COR-L47 (cell line): Measurements from ENCODE around the gene PDIA4.
"Not testable (repeated sequence)": the region's sequence is repeated elsewhere in the genome, so short reads cannot be mapped to it uniquely, and the experiment has no call there.

Source experiments
- DNase-seq: peaks from one replicate; lab custom pipeline; 2025; lab: John Stamatoyannopoulos, UW

Gene PDIA4

DNA sequence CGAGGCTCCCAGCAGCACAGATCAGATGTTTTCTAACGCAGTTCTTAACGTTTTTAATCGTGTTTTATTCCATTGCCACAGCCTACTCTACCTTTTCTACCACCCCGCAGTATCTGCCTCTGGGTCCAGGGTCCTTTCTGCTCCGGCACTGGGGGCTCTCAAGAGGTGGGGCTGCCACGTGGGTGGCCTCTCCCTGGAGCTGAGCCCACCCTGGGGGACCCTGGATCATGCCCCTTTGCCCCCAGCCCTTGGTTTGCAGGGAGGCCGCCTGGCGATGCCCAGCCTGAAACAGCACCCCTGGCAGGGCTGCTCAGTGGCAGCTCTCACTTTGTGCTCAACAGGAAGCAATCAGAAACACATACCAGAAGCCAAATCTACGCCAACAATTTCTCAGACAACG lies 25.3 kb downstream of the PDIA4 start:
- DNase-seq = no peak

DNA sequence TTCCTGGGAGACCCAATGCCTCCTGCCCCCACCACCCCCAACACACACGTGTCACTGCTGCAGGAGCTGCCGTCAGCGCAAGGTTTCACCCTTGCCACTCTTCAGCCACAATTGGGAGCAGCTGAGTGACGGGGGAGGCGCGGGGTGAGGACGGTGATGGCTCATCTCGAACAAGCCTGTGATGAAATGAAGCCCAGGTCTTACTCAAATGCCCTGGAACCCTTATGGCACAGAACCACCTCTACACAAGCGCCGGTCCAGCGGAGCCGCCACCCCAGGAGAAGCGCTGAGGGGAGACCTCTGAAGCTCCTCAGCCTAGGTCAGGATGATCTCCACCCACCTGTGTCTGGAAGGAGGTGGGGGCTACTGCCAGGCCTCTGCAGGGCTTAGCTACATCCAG lies 25.7 kb downstream of the PDIA4 start:
- DNase-seq = no peak

DNA sequence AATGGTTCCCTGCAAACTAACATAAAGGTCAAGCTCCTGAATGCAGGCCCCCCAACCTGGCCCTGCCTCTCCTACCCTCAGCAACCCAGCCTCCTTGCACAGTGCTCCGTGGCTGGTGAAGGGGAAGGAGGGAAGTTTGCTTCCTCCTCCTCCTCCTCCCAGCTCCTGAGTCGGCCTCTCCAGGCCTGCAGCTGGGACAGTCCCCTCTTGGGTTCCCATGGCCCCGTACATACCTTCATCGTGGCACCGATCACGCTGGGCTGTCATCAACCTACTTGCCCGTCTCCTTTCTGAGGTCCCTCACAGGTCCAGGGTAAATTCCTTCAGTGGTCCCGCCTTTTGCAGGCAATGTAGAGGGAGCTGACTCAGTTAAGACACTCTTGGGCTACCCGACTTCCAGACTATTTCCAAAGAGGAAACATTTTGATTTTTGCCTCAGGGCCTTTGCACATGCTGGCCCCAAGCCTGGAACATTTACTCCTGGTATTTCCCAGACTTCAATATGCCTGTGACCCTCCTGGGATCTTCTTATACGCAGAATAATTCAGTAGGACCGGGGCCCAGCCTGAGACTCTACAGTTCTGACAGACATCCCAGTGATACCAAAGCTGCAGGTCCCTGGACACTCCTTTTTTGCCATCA lies 26.8 kb downstream of the PDIA4 start:
- DNase-seq = no peak

DNA sequence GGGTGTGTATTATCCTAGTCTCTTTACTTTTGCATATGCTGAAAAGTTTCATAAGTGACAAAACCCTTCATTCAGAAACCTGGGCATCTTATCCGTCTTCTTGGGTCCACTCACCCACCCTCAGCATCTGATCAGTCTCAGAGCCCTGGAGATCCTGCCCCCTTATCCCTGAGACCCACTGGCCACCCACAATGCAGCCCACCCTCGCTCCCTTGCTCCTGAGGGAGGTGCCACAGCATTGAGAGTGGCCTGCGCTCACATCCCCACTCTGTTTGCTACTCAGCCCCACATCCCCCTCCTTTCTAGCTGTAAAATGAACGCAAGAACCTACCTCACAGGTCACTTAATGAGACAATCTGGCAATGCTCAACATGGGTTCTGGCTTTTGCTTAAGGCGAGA lies 27.3 kb downstream of the PDIA4 start:
- no peak for DNase-seq

DNA sequence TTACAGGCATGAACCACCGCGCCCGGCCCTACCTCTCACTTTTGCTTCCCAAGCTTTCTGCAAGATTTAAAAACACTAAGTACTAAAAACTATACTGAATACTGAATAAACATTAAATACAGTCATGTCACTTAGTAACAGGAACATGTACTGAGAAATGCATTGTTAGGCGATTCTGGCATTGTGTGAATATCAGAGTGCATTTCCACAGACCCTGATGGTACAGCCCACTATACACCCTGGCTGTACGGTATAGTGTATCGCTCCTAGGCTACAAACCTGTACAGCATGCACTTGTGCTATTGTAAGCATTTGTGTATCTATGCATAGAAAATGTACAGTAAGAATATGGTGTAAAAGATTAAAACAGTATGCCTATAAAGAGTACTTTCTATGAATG lies 29.1 kb downstream of the PDIA4 start:
- DNase-seq = no peak

DNA sequence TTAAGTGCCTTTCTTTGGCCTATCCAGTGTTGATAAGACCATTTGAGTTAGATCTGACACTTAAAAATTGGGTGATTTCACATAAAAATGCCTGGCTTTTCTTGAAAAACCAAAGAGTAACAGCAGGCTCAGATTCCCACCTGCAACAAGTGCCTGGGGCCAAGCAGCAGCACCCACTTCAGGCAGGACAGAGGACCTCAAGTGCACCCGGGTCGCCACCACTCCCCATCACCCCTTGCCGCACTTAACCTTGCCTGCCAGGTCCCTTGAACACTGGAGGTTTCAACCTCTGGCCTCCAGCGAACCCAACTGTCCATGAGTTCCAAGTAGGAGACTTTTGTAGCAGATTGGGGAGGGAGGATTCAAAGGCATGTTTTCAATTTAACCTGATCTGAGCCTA lies 30.8 kb downstream of the PDIA4 start:
- DNase-seq = no peak

DNA sequence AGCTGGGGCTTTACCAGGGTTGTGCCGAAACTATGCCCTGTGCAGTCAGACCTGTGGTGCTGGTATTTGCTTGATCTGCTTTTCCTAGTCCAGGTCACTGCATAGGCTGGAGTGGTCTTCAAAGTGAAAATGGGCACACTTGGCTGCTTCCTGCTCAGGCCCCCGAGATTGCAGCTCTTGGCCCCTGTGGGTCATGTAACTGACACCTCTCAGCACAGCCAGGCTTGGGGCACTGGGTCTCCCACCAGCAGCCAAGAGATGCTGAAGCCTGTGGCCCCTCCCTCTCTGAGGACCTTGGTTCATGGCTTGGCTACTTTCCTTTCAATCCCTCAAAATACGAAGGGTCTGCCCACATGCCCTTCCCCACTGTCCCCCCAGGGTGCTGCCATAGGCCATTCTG lies 33.7 kb downstream of the PDIA4 start:
- no peak for DNase-seq

DNA sequence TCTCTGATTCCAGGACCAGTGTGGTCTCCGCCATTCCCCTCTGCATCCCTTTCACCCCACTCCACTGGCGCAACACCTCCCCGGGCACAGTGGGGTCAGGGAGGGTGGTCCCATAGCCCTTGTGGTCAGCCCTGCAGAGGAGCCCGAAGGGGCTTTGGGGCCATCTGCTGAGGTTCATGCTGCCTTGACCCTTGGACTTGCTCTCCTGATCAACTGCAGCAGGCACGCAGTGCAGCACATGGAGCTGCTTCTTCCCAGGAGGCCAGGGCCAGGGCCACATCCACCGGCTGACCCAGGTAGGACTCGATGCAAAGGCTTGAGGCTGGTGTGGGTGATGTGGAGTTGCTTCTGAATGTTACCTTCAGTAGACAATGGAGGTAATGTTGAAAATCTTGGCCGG lies 35.1 kb downstream of the PDIA4 start:
- no peak for DNase-seq

DNA sequence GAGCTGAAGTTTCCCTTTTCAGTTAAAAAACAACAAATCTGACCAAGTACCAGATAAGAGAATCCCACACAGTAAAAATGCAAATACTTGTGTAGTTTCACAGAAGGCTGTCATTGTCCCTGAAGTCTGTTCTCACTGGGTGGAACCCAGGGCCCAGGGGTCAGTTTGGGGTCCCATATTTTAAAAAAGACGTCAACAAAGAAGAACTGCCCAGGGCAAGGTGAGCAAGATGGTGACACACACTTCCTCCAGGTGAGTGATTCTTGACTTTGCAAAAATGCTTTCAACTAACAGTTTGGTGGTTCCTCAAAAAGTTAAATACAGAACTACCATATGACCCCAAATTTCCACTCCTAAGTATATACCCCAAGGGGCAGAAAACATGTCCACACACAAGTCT lies 36.8 kb downstream of the PDIA4 start:
- no peak for DNase-seq

DNA sequence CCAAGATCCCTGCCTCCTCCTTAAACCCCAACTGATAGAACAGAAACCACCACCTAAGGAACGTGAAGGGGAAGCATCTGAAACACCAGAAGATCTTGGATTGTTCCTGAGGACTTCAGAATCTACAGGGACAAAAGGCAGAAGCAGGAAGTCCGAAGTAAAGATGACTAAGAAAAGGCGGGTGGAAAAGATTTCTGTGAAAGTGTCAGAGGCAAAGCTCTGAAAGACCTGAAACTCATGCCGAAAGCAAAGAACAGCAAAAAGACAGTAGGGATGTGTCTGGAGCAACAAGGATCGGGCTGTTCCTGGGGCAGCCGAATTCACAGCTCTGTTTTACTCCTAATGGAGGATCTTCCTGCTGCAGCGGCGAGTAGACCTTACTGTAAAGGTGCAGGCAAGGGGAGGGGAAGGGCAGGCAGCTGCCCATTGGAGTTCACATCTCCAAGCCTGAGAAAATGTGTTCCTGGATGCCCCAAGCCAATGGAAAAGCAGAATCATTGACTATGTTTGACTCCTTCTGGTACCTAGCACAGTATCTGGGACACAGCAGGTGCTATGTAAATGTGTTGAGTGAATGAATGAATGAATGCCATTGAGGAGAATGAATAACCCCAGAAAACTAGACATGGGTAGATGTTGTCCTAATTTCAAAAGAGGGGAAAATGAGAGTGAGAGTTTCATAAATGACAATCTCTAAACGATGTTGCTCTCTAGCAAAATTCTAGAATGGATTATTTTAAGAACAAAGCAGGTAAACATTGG lies 40.4 kb downstream of the PDIA4 start:
- no peak for DNase-seq

DNA sequence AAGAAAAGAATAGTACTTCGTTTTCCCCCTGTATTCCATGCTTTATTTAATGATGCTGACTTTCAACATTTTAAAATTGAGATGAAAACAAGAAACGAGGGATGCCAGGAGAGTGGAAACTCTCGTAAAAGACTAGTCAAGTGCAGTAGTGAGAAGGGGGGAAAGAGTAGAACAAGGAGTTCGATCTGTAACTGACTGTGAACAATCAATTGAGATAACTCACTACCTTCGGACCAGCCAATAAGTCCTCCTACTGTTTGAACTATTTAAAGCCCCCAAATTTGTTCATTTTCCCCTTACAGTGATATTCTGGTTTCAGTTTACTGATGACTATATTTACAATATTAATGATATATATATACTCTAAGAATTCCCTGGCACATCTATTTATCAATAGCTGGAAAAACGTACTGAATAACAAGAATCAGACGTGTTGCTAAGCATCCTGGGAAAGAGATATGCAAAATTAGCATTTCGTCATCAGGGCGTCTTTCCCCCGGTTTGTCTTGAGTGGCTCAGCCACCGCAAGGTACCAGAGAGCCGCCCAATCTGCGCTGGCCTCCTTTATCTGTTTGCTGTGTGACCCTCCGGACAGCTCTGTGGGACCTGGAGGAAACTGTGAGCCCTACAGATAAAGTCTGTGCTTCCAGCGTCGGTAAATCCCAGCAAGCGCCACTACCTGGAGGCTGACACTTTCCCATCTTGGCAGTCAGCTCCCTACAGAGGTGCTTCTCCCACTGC lies 41.1 kb downstream of the PDIA4 start:
- DNase-seq = peak; percentile 92

DNA sequence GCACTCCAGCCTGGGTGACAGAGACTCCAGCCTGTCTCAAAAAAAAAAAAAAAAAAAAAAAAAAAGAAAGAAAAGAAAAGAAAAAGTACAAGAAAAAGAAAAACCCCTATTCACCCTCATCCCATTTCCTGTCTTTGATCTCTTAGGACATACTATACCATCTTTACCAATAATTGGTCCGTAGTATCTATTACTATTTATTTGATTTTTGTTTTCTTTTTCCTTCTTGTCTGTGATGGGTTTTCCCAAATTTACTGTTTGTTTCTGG lies 41.6 kb downstream of the PDIA4 start:
- DNase-seq = no peak

DNA sequence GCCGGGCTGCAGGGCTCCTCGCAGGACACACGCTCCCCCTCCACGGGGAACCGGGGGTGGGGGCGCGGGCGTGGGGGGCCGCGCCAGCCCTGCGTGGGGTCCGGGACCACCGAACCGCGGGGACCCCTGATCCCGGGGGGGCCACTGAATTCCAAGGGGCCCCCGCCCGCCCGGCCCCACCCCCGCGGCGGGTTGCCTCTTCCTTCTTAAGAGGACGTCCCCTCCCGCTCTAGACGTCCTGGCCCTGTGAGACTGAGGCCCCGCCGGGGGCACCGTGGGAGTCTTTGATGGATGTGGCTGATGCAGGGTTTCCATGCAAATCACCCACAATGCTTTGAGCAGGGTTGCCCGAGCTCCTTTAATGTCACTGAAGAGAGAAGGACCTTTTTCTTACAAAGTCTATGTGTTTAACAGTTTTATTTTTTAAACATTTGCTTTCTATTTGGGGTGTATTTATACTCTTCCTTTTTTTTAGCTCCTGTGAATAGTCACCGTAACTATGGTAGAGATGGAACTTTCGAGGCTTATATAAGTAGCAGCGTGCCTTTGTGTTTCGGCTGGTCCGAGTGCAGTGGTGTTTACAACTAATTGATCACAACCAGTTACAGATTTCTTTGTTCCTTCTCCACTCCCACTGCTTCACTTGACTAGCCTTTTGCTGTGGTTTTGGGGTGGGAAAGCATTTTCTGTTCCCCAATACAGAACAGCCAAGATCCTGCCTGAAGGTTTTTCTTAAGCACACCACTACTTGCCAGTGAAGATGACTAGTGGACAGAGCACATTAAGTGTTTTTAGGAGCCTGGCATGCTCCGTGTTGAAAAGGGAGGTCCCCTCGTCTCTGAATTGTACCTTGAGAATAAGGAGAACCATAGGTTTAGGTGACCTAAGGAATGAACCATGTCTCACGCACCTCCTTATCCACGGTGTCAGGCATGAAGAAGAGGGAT lies 44.8 kb downstream of the PDIA4 start:
- peak; percentile 89 for DNase-seq

DNA sequence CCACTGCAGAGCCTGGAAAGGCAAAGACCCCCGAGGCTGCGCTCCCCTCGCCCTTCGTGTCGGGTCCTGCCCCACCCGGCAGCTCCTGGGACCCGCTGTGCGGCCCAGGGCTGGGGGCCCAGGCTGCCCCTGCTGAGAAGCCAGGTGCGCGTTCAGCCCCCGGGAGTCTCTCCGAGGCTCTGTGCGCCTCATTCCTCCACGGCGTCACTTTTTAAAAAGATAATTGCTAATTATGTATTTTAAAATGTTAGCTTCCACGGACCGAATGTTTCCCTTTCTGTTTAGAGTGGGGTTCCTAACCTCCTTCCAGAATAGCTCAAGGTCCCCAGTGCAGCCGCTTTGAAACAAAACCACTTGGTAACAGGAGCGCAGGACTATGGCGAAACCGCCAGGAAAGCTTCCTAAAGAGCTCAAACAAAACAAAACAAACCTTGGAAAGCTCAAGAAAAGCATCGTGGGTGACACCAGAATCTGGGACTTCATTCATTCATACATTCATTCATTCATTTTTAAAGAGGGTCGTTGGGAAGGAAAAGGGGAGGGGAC lies 45.6 kb downstream of the PDIA4 start:
- DNase-seq = no peak

DNA sequence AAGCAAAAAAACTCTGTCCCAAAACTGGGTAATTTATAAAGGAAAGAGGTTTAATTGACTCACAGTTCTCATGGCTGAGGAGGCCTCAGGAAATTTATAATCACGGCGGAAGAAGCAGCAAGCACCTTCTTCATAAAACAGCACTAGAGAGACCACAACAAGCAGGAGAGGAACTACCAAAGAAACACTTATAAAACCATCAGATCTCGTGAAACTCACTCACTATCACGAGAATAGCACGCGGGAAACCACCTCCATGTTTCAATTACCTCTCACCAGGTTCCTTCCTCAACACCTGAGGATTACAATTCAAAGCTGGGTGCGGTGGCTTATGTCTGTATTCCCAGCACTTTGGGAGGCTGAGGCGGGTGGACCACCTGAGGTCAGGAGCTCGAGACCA lies 48.5 kb downstream of the PDIA4 start:
- no peak for DNase-seq

DNA sequence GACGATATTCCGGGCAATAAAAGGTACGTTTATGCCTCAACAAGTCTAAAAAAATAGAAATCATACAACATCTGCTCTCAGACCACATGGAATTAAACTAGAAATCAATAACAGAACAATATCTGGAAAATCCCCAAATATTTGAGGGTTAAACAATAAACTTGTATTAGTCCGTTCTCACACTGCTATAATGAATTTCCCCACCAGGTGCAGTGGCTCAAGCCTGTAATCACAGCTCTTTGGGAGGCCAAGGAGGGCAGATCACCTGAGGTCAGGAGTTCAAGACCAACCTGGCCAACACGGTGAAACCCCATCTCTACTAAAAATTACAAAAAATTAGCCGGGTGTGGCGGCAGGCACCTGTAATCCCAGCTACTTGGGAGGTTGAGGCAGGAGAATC lies 49.2 kb downstream of the PDIA4 start:
- DNase-seq = not testable (repeated sequence)

DNA sequence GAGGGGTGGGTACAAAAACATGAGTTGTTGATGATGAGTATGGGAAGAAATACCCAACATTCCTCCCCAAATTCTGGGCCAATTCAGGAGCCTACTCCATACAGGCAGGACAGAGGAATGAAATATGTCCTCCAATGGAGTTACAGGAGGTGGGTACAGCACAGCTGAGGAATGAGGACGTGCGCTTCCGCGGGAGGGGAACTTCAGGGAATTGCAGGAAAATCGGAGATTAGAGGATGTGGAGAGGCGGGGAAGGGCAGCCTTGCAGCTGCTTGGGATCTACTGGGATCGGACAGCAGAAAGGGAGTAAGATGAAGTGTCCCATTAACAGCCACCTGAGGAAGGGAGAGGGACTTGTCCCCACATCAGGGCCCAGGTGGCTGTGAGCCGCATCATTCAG lies 50.2 kb downstream of the PDIA4 start:
- no peak for DNase-seq

DNA sequence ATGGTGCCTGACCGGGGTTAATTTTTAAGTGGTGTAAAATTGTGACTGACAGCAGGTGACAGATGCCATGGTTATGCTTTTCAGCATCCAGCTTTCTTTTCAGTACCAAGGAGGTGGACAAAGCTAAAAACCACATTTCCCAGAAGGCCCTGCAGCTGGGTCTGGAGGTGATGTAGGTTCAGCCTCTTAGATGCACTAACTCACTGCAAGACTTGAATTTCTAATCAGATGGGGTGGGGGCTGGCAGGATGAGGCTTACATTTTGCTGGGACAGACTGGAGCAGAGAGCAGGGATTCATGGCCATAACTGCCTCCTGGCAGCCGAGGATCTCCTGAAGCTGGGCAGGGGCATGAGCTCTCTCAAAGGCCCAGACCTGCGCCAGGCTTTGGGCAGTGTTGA lies 52.4 kb downstream of the PDIA4 start:
- DNase-seq = no peak

DNA sequence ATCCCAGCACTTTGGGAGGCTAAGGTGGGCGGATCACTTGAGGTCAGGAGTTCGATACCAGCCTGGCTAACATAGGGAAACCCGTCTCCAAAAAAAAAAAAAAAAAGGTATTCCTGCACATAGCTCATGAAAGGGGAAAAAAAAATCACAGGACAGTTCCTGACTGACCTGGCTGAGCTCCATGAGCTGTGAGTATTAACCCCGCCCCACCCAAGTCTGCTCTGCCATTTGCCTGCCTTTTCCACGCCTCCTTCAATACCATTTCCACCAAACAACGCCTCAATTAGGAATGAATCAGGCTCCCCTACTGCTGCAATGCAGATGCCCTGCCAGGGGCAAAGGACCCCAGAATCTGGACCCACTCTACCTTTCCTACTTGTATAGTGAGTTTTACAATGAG lies 55.0 kb downstream of the PDIA4 start:
- no peak for DNase-seq

DNA sequence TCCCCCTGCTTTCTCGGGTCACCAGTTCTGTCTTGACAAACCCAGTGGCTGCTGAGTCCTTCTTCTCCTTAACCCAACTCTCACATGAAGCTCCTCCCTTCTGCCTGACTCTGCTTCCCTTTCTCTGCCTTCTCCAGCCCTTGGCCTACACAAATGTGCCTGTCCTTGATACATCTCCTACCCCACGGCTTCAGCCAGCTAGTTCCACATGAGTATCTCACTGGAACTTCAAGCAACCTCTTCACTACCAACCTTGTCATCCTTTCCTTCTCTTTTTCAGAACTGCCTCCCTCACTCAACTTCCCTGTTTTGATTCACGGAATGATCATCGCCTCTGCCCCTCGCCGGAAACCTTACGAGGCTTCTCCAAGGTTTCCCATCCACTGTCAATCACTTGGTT lies 55.9 kb downstream of the PDIA4 start:
- DNase-seq = no peak

DNA sequence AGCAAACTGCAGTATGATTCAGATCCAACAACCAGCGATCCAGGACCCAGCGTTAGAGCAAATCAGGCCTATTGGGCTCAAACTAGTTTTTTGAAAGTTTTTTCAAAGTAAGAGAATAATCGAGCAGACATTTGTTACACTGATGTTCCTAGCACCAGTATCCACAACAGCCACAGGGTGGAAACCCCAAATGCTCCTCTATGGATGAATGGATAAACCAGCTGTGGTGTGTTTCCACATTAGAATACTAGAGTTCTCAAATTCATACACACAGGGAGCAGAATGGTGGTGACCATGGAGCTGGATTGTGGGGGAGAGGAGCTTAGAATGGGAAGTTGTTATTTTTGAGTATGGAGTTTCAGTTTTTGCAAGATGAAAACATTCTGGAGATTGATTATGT lies 60.7 kb downstream of the PDIA4 start:
- no peak for DNase-seq

DNA sequence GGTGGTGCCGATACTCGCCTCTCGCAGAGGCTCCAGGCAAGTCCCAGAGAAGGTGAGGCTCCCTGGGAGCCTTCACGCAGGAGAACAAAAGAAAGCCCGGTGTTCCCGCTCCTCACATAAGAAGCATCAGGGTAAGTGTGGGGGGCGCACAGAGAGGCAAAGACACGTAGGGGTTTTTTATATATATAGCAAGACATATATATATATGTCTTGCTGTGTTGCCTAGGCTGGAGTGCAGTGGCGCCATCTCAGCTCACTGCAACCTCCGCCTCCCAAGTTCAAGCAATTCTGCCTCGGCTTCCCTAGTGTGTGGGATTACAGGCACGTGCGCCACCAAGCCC lies 61.3 kb downstream of the PDIA4 start:
- DNase-seq = no peak
